ENCODE results near the gene PARD3. TPM values are rescaled to one million over a fixed set of nuclear protein-coding genes. Genes with fewer than 3 reads are reported as not detected.

PARD3 gene
- total and polyA plus RNA-seq, 3 donors from 2014 or later: 31.8 to 59.5 (median 49.5) TPM

- WGBS, 2 donors: 52 to 57% methylated on average over 7 of the region's 7 CpGs
- H3K4me1 ChIP-seq: no peaks in the 10 kb centered on the region
- no peak overlapping the region for H3K4me3 ChIP-seq
- no peaks in the 10 kb centered on the region for H3K9me3 ChIP-seq
- H3K27ac ChIP-seq: no peak overlapping the region
- no peak for TF ChIP-seq POLR2A (IDR thresholded peaks at IDR 0.05)
- no peak for TF ChIP-seq CTCF (IDR thresholded peaks at IDR 0.05)
- no peak for DNase-seq
- intact Hi-C loops (cut with DNase I; ENCODE audit: low total_unique reads): no loop called here
- H3K36me3 ChIP-seq (ENCODE audit: low read depth, missing control alignments): no peaks in the 10 kb centered on the region
- H3K27me3 ChIP-seq: no peaks in the 10 kb centered on the region
These were observed 563.0 kb downstream of the PARD3 start for GRCh38 chr10:34252111-34252510.

DNA sequence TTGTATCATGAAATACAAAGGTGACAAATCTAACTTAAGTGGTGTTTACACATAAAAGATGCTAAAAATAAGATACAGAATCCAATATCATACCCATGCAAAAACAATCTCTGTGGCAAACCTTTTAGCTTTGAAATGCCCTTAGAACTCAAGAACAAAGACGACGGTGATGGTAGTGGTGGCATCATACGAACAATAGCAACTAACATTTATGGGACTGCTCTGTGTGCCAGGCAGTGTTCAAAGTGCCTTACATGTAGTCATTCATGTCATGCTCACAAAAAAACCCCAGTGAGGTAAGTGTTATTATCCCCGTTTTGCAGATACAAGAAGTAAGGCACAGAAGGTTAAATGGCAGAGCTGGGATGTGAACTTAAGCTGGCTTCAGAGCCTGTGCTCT is 563.9 kb downstream of the PARD3 start:
- H3K27ac ChIP-seq: no peak overlapping the region
- H3K4me1 ChIP-seq: no peaks in the 10 kb centered on the region
- intact Hi-C loops (cut with DNase I; ENCODE audit: low total_unique reads): no loop called here
- no peak overlapping the region for H3K4me3 ChIP-seq
- H3K9me3 ChIP-seq: no peaks in the 10 kb centered on the region
- DNase-seq: no peak
- WGBS, 2 donors: 96 to 97% methylated on average over 4 of the region's 4 CpGs
- no peaks in the 10 kb centered on the region for H3K27me3 ChIP-seq
- TF ChIP-seq CTCF (IDR thresholded peaks at IDR 0.05) (no peak), POLR2A (IDR thresholded peaks at IDR 0.05) (no peak)
- no peaks in the 10 kb centered on the region for H3K36me3 ChIP-seq (ENCODE audit: low read depth, missing control alignments)

DNA sequence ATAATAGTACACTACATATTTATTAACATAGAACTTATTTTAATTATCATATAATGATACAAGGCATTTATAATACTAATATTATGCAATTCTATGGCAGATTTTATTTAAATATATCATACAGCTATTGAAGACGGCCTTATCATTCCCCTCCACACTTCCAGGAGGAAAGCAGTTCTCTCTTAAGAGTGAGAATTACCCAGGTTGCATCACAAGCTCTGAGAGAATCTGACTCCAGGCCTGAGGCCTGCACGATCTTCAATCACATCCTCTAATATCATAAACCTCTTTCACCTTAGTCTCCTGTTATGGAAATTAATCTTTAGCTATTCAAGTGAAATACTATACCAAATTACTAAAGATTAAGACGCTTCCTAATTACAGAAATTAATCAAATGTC is 564.4 kb downstream of the PARD3 start:
- Histone ChIP-seq H3K9me3 (no peaks in the 10 kb centered on the region), H3K4me1 (no peaks in the 10 kb centered on the region), H3K4me3 (no peak overlapping the region), H3K27me3 (no peaks in the 10 kb centered on the region), H3K36me3 (ENCODE audit: low read depth, missing control alignments) (no peaks in the 10 kb centered on the region), H3K27ac (no peak overlapping the region)
- no peak for DNase-seq
- 89% methylated on average over 3 of the region's 3 CpGs for WGBS, 2 donors
- intact Hi-C loops (cut with DNase I; ENCODE audit: low total_unique reads): no loop called here
- no peak for TF ChIP-seq POLR2A (IDR thresholded peaks at IDR 0.05)
- TF ChIP-seq CTCF (IDR thresholded peaks at IDR 0.05): no peak

DNA sequence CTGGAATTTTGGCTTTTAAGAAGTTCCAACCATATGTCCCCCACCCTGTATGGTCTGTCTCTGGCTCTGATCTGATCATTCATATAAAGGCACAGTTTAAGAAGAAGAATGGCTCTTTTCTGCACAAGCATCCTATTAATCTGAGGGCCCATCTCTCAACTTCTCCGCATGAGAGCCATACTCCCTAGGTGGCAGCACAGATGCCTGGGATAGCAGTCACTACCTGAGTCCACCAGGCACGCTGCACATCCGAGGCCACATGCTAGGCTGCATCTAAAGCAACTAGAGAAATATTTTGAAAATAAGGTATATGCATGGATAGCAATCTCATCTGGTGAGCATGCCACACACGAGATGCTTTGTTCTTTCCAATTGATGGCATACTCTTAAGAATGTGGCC is 565.5 kb downstream of the PARD3 start:
- no peak for TF ChIP-seq POLR2A (IDR thresholded peaks at IDR 0.05)
- no peak for TF ChIP-seq CTCF (IDR thresholded peaks at IDR 0.05)
- Histone ChIP-seq H3K9me3 (no peaks in the 10 kb centered on the region), H3K4me1 (no peaks in the 10 kb centered on the region), H3K4me3 (no peak overlapping the region), H3K36me3 (ENCODE audit: low read depth, missing control alignments) (no peaks in the 10 kb centered on the region), H3K27me3 (no peaks in the 10 kb centered on the region), H3K27ac (no peak overlapping the region)
- 94% methylated on average over 4 of the region's 4 CpGs for WGBS, 2 donors
- intact Hi-C loops (cut with DNase I; ENCODE audit: low total_unique reads): no loop called here
- DNase-seq: no peak

- H3K4me3 ChIP-seq: no peak overlapping the region
- TF ChIP-seq POLR2A (IDR thresholded peaks at IDR 0.05) (no peak), CTCF (IDR thresholded peaks at IDR 0.05) (no peak)
- no peak overlapping the region for H3K27ac ChIP-seq
- no peaks in the 10 kb centered on the region for H3K27me3 ChIP-seq
- 75 to 78% methylated on average over 3 of the region's 3 CpGs for WGBS, 2 donors
- no peaks in the 10 kb centered on the region for H3K9me3 ChIP-seq
- intact Hi-C loops (cut with DNase I; ENCODE audit: low total_unique reads): no loop called here
- no peak for DNase-seq
- no peaks in the 10 kb centered on the region for H3K4me1 ChIP-seq
- no peaks in the 10 kb centered on the region for H3K36me3 ChIP-seq (ENCODE audit: low read depth, missing control alignments)
These were observed 567.5 kb downstream of the PARD3 start for GRCh38 chr10:34247560-34247959.
